Activated CD4-positive, alpha-beta T cell treated with anti-CD3 and anti-CD28 coated beads for 36 hours (primary cell): Measurements from ENCODE around the gene CPLX3. TPM values are rescaled to one million over a fixed set of nuclear protein-coding genes. Genes with fewer than 3 reads are reported as not detected.

Source experiments
- microRNA-seq: library from miRNA; unstranded; fragments of <30 nt; microRNA quantifications from one replicate; pipeline ENCODE4 v1.2.0, GENCODE V29; 2021; ENCODE audit warnings: borderline replicate concordance
- total RNA-seq, 2 experiments: library from RNA; stranded (reverse); gene quantifications; one replicate each; pipeline ENCODE4 v1.2.3, GENCODE V29; 2021

Gene CPLX3
- total RNA-seq, 2 experiments from 2014 or later: 0.11 TPM; not detected in 1

Small RNA genes lying within 50 kb of the gene (microRNA-seq; reads per million reads assigned to microRNA genes)
- gene MIR4513 (not detected), gene MIR6882 (2.5 reads per million)

Other genes starting within 250 kb of the CPLX3 start
- 100 to 1,000 TPM; 130 to 175 TPM for gene CLK3, start 210.8 kb upstream of the CPLX3 start, total RNA-seq
- 10 to 100 TPM; 44.7 to 45.0 TPM for gene EDC3, start 130.6 kb upstream of the CPLX3 start, total RNA-seq
- 1 to 10 TPM; 2.0 to 2.2 TPM for gene CYP1A1, start 101.1 kb upstream of the CPLX3 start, total RNA-seq
- gene CYP1A2, start 77.8 kb upstream of the CPLX3 start, total RNA-seq: not detected
- gene CSK, start 44.5 kb upstream of the CPLX3 start, total RNA-seq: 100 to 1,000 TPM; 229 to 272 TPM
- gene LMAN1L, start 13.8 kb upstream of the CPLX3 start, total RNA-seq: under 1 TPM in 1 of 2 experiments, not detected in 1; 0.25 TPM
- gene ULK3, start 16.5 kb downstream of the CPLX3 start, total RNA-seq: 10 to 100 TPM; 40.3 to 45.2 TPM
- gene SCAMP2, start 46.7 kb downstream of the CPLX3 start, total RNA-seq: 10 to 100 TPM; 61.6 to 83.4 TPM
- gene MPI, start 63.4 kb downstream of the CPLX3 start, total RNA-seq: 10 to 100 TPM; 75.7 to 93.3 TPM
- gene FAM219B, start 80.2 kb downstream of the CPLX3 start, total RNA-seq: 10 to 100 TPM; 39.3 to 49.7 TPM
- 100 to 1,000 TPM; 313 to 319 TPM for gene COX5A, start 111.4 kb downstream of the CPLX3 start, total RNA-seq
- 1 to 10 TPM; 5.4 to 6.2 TPM for gene RPP25, start 130.1 kb downstream of the CPLX3 start, total RNA-seq
- gene SCAMP5, start 168.9 kb downstream of the CPLX3 start, total RNA-seq: 1 to 10 TPM; 3.9 to 4.5 TPM
- gene PPCDC, start 197.0 kb downstream of the CPLX3 start, total RNA-seq: 10 to 100 TPM; 23.3 to 24.0 TPM